ENCODE data around the gene MYH13. TPM values are rescaled to one million over a fixed set of nuclear protein-coding genes. Genes with fewer than 3 reads are reported as not detected.
A peak's percentile ranks its signal among the peaks of the same experiment; 100 is the strongest.

MYH13 gene
- total and polyA plus RNA-seq, 9 of the 15 experiments (the other 6 are each of a cell fraction or from before 2014, with no cell fraction given) = 0.01 TPM; not detected in 8

DNA sequence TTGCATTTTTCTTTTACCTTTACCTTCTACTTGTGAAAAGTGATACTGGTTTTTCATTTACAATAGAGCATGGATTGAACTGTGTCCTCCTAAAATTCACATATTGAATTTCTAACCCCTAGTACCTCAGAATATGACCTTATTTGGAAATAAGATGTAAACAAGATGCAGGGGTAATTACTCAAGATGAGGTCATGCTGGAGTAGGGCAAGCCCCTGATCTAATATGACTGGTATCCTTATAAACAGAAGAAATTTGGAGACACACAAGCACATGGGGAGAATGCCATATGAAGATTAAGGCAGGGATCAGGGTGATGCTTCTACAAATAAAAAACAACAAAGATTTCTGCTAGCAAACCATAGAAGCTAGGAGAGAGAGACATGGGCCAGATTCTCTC is 12.2 kb downstream of the MYH13 start (continued):
- TF ChIP-seq, protein P1, sequence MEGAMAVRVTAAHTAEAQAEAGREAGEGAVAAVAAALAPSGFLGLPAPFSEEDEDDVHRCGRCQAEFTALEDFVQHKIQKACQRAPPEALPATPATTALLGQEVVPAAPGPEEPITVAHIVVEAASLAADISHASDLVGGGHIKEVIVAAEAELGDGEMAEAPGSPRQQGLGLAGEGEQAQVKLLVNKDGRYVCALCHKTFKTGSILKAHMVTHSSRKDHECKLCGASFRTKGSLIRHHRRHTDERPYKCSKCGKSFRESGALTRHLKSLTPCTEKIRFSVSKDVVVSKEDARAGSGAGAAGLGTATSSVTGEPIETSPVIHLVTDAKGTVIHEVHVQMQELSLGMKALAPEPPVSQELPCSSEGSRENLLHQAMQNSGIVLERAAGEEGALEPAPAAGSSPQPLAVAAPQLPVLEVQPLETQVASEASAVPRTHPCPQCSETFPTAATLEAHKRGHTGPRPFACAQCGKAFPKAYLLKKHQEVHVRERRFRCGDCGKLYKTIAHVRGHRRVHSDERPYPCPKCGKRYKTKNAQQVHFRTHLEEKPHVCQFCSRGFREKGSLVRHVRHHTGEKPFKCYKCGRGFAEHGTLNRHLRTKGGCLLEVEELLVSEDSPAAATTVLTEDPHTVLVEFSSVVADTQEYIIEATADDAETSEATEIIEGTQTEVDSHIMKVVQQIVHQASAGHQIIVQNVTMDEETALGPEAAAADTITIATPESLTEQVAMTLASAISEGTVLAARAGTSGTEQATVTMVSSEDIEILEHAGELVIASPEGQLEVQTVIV (CRISPR knock-in tag; IDR thresholded peaks at IDR 0.05; ENCODE audit: borderline replicate concordance) = no peak
- TF ChIP-seq, protein P2, sequence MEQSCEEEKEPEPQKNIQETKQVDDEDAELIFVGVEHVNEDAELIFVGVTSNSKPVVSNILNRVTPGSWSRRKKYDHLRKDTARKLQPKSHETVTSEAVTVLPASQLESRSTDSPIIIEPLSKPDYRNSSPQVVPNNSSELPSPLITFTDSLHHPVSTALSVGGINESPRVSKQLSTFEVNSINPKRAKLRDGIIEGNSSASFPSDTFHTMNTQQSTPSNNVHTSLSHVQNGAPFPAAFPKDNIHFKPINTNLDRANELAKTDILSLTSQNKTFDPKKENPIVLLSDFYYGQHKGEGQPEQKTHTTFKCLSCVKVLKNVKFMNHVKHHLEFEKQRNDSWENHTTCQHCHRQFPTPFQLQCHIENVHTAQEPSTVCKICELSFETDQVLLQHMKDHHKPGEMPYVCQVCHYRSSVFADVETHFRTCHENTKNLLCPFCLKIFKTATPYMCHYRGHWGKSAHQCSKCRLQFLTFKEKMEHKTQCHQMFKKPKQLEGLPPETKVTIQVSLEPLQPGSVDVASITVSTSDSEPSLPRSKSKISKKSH (CRISPR knock-in tag; IDR thresholded peaks at IDR 0.05) = no peak

DNA sequence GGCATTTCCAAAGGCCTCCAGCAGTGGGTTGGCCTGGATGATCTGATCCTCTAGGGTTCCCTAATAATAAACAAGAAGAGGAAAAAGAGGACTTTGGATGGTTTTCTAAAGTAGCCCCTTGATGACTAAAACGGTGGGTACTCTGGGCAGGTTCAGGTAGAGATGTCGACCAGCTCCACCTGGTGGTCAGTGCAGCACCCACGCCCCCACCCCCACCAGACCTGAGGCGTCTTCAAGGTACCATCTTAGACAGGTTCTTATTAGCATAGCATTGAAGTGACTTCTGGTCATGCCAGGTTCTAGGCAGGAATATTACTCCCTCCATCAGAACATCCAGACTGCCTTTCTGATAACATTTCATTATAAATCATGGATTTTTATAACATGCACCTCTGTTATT is 15.0 kb downstream of the MYH13 start:
- no peaks in the 10 kb centered on the region for H3K9me3 ChIP-seq (replicated peaks; ENCODE audit: control insufficient read depth, insufficient read depth, low read depth, low read length)
- no peaks in the 10 kb centered on the region for H3K27me3 ChIP-seq (ENCODE audit: control insufficient read depth in 2 of 2, insufficient read depth in 2 of 2, low read length in 2 of 2)
- no peak overlapping the region for H2AFZ ChIP-seq (ENCODE audit: low read depth, low read length)
- H3K36me3 ChIP-seq (ENCODE audit: control insufficient read depth, insufficient read depth, low read length) = no peaks in the 10 kb centered on the region
- in situ Hi-C loops (cut with MboI) (no loop called here), intact Hi-C loops (cut with micrococcal nuclease) (loop anchor here (10.0 kb wide), 1 partner anchor 63 kb away; no protein-coding TSS in a partner anchor)
- H3K4me1 ChIP-seq (replicated peaks in 1 of 2; ENCODE audit: control insufficient read depth in 2 of 2, insufficient read depth in 2 of 2, low read length in 2 of 2) = no peaks in the 10 kb centered on the region
- ChIA-PET CTCF (ENCODE audit: low intra/inter-chr PET ratio) (no interaction called here), POLR2A (no interaction called here)
- no peak for TF ChIP-seq CSDE1 (IDR thresholded peaks at IDR 0.05)
- no peak for TF ChIP-seq RFX1 (IDR thresholded peaks at IDR 0.05)
- TF ChIP-seq ZNF780A (CRISPR knock-in tag; IDR thresholded peaks at IDR 0.05) = no peak
- TF ChIP-seq, protein P3, sequence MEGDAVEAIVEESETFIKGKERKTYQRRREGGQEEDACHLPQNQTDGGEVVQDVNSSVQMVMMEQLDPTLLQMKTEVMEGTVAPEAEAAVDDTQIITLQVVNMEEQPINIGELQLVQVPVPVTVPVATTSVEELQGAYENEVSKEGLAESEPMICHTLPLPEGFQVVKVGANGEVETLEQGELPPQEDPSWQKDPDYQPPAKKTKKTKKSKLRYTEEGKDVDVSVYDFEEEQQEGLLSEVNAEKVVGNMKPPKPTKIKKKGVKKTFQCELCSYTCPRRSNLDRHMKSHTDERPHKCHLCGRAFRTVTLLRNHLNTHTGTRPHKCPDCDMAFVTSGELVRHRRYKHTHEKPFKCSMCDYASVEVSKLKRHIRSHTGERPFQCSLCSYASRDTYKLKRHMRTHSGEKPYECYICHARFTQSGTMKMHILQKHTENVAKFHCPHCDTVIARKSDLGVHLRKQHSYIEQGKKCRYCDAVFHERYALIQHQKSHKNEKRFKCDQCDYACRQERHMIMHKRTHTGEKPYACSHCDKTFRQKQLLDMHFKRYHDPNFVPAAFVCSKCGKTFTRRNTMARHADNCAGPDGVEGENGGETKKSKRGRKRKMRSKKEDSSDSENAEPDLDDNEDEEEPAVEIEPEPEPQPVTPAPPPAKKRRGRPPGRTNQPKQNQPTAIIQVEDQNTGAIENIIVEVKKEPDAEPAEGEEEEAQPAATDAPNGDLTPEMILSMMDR (IDR thresholded peaks at IDR 0.05 in 2 of 3, conservative IDR thresholded peaks at IDR 0.05 in 1 of 3; ENCODE audit: insufficient read depth in 2 of 3, low read depth in 1 of 3, low read length in 3 of 3) = peak; percentile 51 to 64 (median 52)
- peak in 1 of 2 experiments; percentile 23; a peak in 1 of 4 replicates for TF ChIP-seq RAD21 (CRISPR knock-in tag; conservative IDR thresholded peaks at IDR 0.05 in 1 of 2, IDR thresholded peaks at IDR 0.05 in 1 of 2)
- H3K79me2 ChIP-seq (ENCODE audit: control insufficient read depth, insufficient read depth, low read length) = no peaks in the 10 kb centered on the region
- no peak overlapping the region for H3K27ac ChIP-seq (ENCODE audit: extremely low read depth, low read depth, low read length)
- peak; percentile 80 for ATAC-seq
- no peak for FAIRE-seq
- no peak overlapping the region for H3K9ac ChIP-seq (ENCODE audit: insufficient read depth in 1 of 2, low read depth in 2 of 2, low read length in 2 of 2)
- 0% methylated on average over 2 of the region's 4 CpGs for WGBS (ENCODE audit: insufficient coverage, low coverage, missing lambda C conversion rate)
- no peaks in the 10 kb centered on the region for H4K20me1 ChIP-seq (replicated peaks; ENCODE audit: control insufficient read depth, insufficient read depth, low read length)
- DNase-seq (ENCODE audit: extremely low read depth in 1 of 4, low spot score in 3 of 4) = peak; percentile 18 to 60 (median 58)
- BruUV-seq (replicated peaks) = no TSS peak
- H3K9me1 ChIP-seq (ENCODE audit: control insufficient read depth, insufficient read depth, low read length) = no peaks in the 10 kb centered on the region
- H3K4me2 ChIP-seq (ENCODE audit: insufficient read depth, low read length) = no peak overlapping the region
- no peak overlapping the region for H3K4me3 ChIP-seq
